Mesenchymal stem cell (in vitro differentiated cells and primary cell): ENCODE results near the gene COL13A1.

Experiments used
- DNase-seq: peaks from one replicate; pipeline ENCODE4 v3.0.0-alpha.2; 2013
- H2AFZ ChIP-seq: one replicate; pipeline ENCODE4 v1.6.1; 2013; ENCODE audit warnings: low read depth, mild to moderate bottlenecking, control low read depth, inconsistent platforms, low read length, moderate library complexity
- H2AK5ac ChIP-seq: 2 replicates; pipeline ENCODE4 v1.6.1; 2013; ENCODE audit warnings: low read length, moderate library complexity, mild to moderate bottlenecking, inconsistent platforms; ENCODE audit not compliant: severe bottlenecking
- H2BK120ac ChIP-seq: one replicate; pipeline ENCODE4 v1.6.1; 2013; ENCODE audit warnings: low read depth, mild to moderate bottlenecking, inconsistent platforms, low read length, moderate library complexity
- H2BK12ac ChIP-seq, 2 experiments: one replicate each; pipeline ENCODE4 v1.6.1; 2013; ENCODE audit warnings: inconsistent platforms in 2 of 2, low read length in 2 of 2, mild to moderate bottlenecking in 2 of 2, moderate library complexity in 2 of 2, control low read depth in 1 of 2
- H2BK15ac ChIP-seq: one replicate; pipeline ENCODE4 v1.6.1; 2013; ENCODE audit warnings: mild to moderate bottlenecking, low read depth, inconsistent platforms; ENCODE audit not compliant: poor library complexity, severe bottlenecking
- H2BK5ac ChIP-seq: 2 replicates; pipeline ENCODE4 v1.6.1; 2013; ENCODE audit warnings: low read depth, mild to moderate bottlenecking, low read length, control low read depth, inconsistent platforms; ENCODE audit not compliant: poor library complexity, severe bottlenecking
- H3K14ac ChIP-seq, 2 experiments: one replicate each; pipeline ENCODE4 v1.6.1; 2013; ENCODE audit warnings: inconsistent platforms in 2 of 2, low read length in 2 of 2, control low read depth in 1 of 2, mild to moderate bottlenecking in 1 of 2, moderate library complexity in 1 of 2
- H3K18ac ChIP-seq, 2 experiments: one replicate each; pipeline ENCODE4 v1.6.1; 2013; ENCODE audit warnings: inconsistent platforms in 2 of 2, low read length in 2 of 2, control low read depth in 1 of 2, low read depth in 1 of 2, mild to moderate bottlenecking in 1 of 2
- H3K23ac ChIP-seq, 2 experiments: one replicate each; pipeline ENCODE4 v1.6.1; 2013; ENCODE audit warnings: inconsistent platforms in 2 of 2, low read length in 2 of 2, mild to moderate bottlenecking in 2 of 2, moderate library complexity in 2 of 2, control low read depth in 1 of 2
- H3K27ac ChIP-seq: 2 replicates; pipeline ENCODE4 v1.5.1; 2013; ENCODE audit warnings: mild to moderate bottlenecking, moderate library complexity, low read length, control low read depth, inconsistent platforms; ENCODE audit not compliant: poor library complexity, severe bottlenecking
- H3K27me3 ChIP-seq, 2 experiments: 2 replicates each; pipeline versions ENCODE4 v1.6.1 to v1.7.0; 2013; ENCODE audit warnings: low read length in 2 of 2, mild to moderate bottlenecking in 2 of 2, moderate library complexity in 2 of 2, control low read depth in 1 of 2, inconsistent platforms in 1 of 2; ENCODE audit not compliant: control insufficient read depth in 1 of 2, insufficient read depth in 1 of 2
- H3K36me3 ChIP-seq, 2 experiments: 2 replicates each; pipeline versions ENCODE4 v1.6.1 to v1.7.0; 2013; ENCODE audit warnings: low read length in 2 of 2, control low read depth in 1 of 2, inconsistent platforms in 1 of 2, low read depth in 1 of 2, mild to moderate bottlenecking in 1 of 2; ENCODE audit not compliant: insufficient read depth in 2 of 2, control insufficient read depth in 1 of 2
- H3K4ac ChIP-seq, 2 experiments: one replicate each; pipeline ENCODE4 v1.6.1; 2013; ENCODE audit warnings: inconsistent platforms in 2 of 2, low read length in 2 of 2, mild to moderate bottlenecking in 2 of 2, moderate library complexity in 2 of 2, control low read depth in 1 of 2, low read depth in 1 of 2
- H3K4me1 ChIP-seq: 2 replicates; pipeline ENCODE4 v1.6.1; 2013; ENCODE audit warnings: low read depth, low read length, control low read depth; ENCODE audit not compliant: control insufficient read depth, insufficient read depth
- H3K4me2 ChIP-seq: 2 replicates; pipeline ENCODE4 v1.6.1; 2013; ENCODE audit warnings: low read length, mild to moderate bottlenecking, inconsistent platforms; ENCODE audit not compliant: poor library complexity, severe bottlenecking
- H3K4me3 ChIP-seq, 2 experiments: 2 replicates each; pipeline versions ENCODE4 v1.5.1 to v1.7.0; 2013; ENCODE audit warnings: low read length in 2 of 2, mild to moderate bottlenecking in 2 of 2, control low read depth in 1 of 2, low read depth in 1 of 2; ENCODE audit not compliant: insufficient read depth in 1 of 2
- H3K79me1 ChIP-seq: replicated peaks from 2 replicates; pipeline ENCODE4 v1.6.1; 2013; ENCODE audit warnings: mild to moderate bottlenecking, control low read depth, low read length, inconsistent platforms; ENCODE audit not compliant: poor library complexity, severe bottlenecking
- H3K9ac ChIP-seq: 2 replicates; pipeline ENCODE4 v1.7.0; 2013; ENCODE audit warnings: mild to moderate bottlenecking, low read length, moderate library complexity
- H3K9me3 ChIP-seq: 2 replicates; pipeline ENCODE4 v1.7.0; 2013; ENCODE audit warnings: mild to moderate bottlenecking, low read length; ENCODE audit not compliant: control insufficient read depth
- H4K8ac ChIP-seq: one replicate; pipeline ENCODE4 v1.6.1; 2013; ENCODE audit warnings: inconsistent platforms, mild to moderate bottlenecking, low read length, moderate library complexity
- H4K91ac ChIP-seq: one replicate; pipeline ENCODE4 v1.6.1; 2013; ENCODE audit warnings: mild to moderate bottlenecking, low read length, inconsistent platforms
- WGBS: methylation state at CpG from one replicate; pipeline ENCODE4 v1.1.7; 2013; ENCODE audit warnings: mixed read lengths; 5-methylcytosine and 5-hydroxymethylcytosine counted together

The COL13A1 gene

GRCh38 chr10:69842882-69843281 lies 41.2 kb downstream of the COL13A1 start:
- H3K4ac ChIP-seq, result peak overlapping the region; percentile 2 to 93
- peaks cover 55% of the 10 kb centered on the region for H3K4me1 ChIP-seq
- H2AFZ ChIP-seq, result no peak overlapping the region
- H2BK120ac ChIP-seq, result no peak overlapping the region
- peaks cover 19% of the 10 kb centered on the region for H3K79me1 ChIP-seq
- H3K9me3 ChIP-seq, result no peaks in the 10 kb centered on the region
- H3K14ac ChIP-seq, result no peak overlapping the region
- H3K27me3 ChIP-seq, result no peaks in the 10 kb centered on the region
- peak overlapping the region; percentile 47 for H4K8ac ChIP-seq
- no peaks in the 10 kb centered on the region for H3K36me3 ChIP-seq
- H2AK5ac ChIP-seq, result no peak overlapping the region
- H3K23ac ChIP-seq, result no peak overlapping the region
- peak overlapping the region; percentile 73 for H3K18ac ChIP-seq
- H2BK5ac ChIP-seq, result no peak overlapping the region
- no peak overlapping the region for H3K4me3 ChIP-seq
- no peak overlapping the region for H3K9ac ChIP-seq
- DNase-seq, result peak; percentile 89
- no peak overlapping the region for H3K27ac ChIP-seq
- 62% methylated on average over 10 of the region's 10 CpGs for WGBS
- peak overlapping the region; percentile 73 for H4K91ac ChIP-seq
- H2BK15ac ChIP-seq, result no peak overlapping the region
- peak overlapping the region; percentile 46 to 80 for H2BK12ac ChIP-seq
- no peak overlapping the region for H3K4me2 ChIP-seq

GRCh38 chr10:69843923-69844322 lies 42.2 kb downstream of the COL13A1 start:
- H4K91ac ChIP-seq, result peak overlapping the region; percentile 30
- H2BK12ac ChIP-seq, result peak overlapping the region in 1 of 2 experiments; percentile 73
- no peak overlapping the region for H3K4me2 ChIP-seq
- H3K4me1 ChIP-seq, result peaks cover 57% of the 10 kb centered on the region
- H3K27ac ChIP-seq, result no peak overlapping the region
- no peak overlapping the region for H2AK5ac ChIP-seq
- no peaks in the 10 kb centered on the region for H3K36me3 ChIP-seq
- WGBS, result 89% methylated on average over 6 of the region's 6 CpGs
- H3K4me3 ChIP-seq, result no peak overlapping the region
- no peak overlapping the region for H4K8ac ChIP-seq
- no peak overlapping the region for H2AFZ ChIP-seq
- no peaks in the 10 kb centered on the region for H3K27me3 ChIP-seq
- DNase-seq, result no peak
- no peak overlapping the region for H2BK120ac ChIP-seq
- H3K23ac ChIP-seq, result no peak overlapping the region
- H3K4ac ChIP-seq, result no peak overlapping the region
- no peaks in the 10 kb centered on the region for H3K9me3 ChIP-seq
- no peak overlapping the region for H2BK15ac ChIP-seq
- peak overlapping the region; percentile 5 to 58 for H3K18ac ChIP-seq
- H3K9ac ChIP-seq, result no peak overlapping the region
- no peak overlapping the region for H2BK5ac ChIP-seq
- no peak overlapping the region for H3K14ac ChIP-seq
- peaks cover 19% of the 10 kb centered on the region for H3K79me1 ChIP-seq

- H3K79me1 ChIP-seq, result peaks cover 21% of the 10 kb centered on the region
- DNase-seq, result no peak
- no peak overlapping the region for H3K9ac ChIP-seq
- H2BK12ac ChIP-seq, result peak overlapping the region in 1 of 2 experiments; percentile 4
- no peak overlapping the region for H3K4me3 ChIP-seq
- no peak overlapping the region for H2BK120ac ChIP-seq
- H3K4me2 ChIP-seq, result no peak overlapping the region
- H3K18ac ChIP-seq, result no peak overlapping the region
- no peak overlapping the region for H2AK5ac ChIP-seq
- H3K36me3 ChIP-seq, result no peaks in the 10 kb centered on the region
- no peak overlapping the region for H2AFZ ChIP-seq
- no peak overlapping the region for H4K8ac ChIP-seq
- H3K4me1 ChIP-seq, result peaks cover 54% of the 10 kb centered on the region
- no peak overlapping the region for H2BK5ac ChIP-seq
- H3K27me3 ChIP-seq, result no peaks in the 10 kb centered on the region
- no peak overlapping the region for H3K14ac ChIP-seq
- no peaks in the 10 kb centered on the region for H3K9me3 ChIP-seq
- H3K27ac ChIP-seq, result no peak overlapping the region
- H4K91ac ChIP-seq, result no peak overlapping the region
- no peak overlapping the region for H3K23ac ChIP-seq
- 91% methylated on average over 2 of the region's 2 CpGs for WGBS
- no peak overlapping the region for H3K4ac ChIP-seq
- H2BK15ac ChIP-seq, result no peak overlapping the region
These were observed 43.0 kb downstream of the COL13A1 start for GRCh38 chr10:69844698-69845097.

GRCh38 chr10:69845574-69846292 lies 44.0 kb downstream of the COL13A1 start:
- Histone ChIP-seq H3K4me1 (peaks cover 50% of the 10 kb centered on the region), H3K23ac (no peak overlapping the region), H2BK120ac (peak overlapping the region; percentile 65), H3K9ac (no peak overlapping the region), H2BK12ac (peak overlapping the region; percentile 83 to 94), H4K8ac (peak overlapping the region; percentile 90), H3K4me3 (no peak overlapping the region), H3K4me2 (no peak overlapping the region), H3K27ac (peak overlapping the region; percentile 48), H2AK5ac (peak overlapping the region; percentile 56), H3K79me1 (peaks cover 23% of the 10 kb centered on the region), H4K91ac (peak overlapping the region; percentile 85), H3K9me3 (no peaks in the 10 kb centered on the region), H3K36me3 (no peaks in the 10 kb centered on the region), H3K18ac (peak overlapping the region; percentile 40 to 85), H2BK15ac (peak overlapping the region; percentile 82), H3K14ac (peak overlapping the region in 1 of 2 experiments; percentile 62), H3K27me3 (no peaks in the 10 kb centered on the region), H2AFZ (no peak overlapping the region), H2BK5ac (peak overlapping the region; percentile 39), H3K4ac (peak overlapping the region; percentile 44 to 49)
- peak; percentile 68 for DNase-seq
- 22% methylated on average over 6 of the region's 6 CpGs for WGBS
